Measurements from ENCODE around the gene PRR5L. TPM values are rescaled to one million over a fixed set of nuclear protein-coding genes. Genes with fewer than 3 reads are reported as not detected.

PRR5L gene
- polyA plus RNA-seq, 3 donors, result 13.2 to 19.7 (median 16.2) TPM

- DNase-seq (ENCODE audit: extremely low read depth in 1 of 11, low read depth in 9 of 11, low spot score in 4 of 11), result no peak
Measured at GRCh38 chr11:36411202-36411640, 115.1 kb downstream of the PRR5L start.

DNA sequence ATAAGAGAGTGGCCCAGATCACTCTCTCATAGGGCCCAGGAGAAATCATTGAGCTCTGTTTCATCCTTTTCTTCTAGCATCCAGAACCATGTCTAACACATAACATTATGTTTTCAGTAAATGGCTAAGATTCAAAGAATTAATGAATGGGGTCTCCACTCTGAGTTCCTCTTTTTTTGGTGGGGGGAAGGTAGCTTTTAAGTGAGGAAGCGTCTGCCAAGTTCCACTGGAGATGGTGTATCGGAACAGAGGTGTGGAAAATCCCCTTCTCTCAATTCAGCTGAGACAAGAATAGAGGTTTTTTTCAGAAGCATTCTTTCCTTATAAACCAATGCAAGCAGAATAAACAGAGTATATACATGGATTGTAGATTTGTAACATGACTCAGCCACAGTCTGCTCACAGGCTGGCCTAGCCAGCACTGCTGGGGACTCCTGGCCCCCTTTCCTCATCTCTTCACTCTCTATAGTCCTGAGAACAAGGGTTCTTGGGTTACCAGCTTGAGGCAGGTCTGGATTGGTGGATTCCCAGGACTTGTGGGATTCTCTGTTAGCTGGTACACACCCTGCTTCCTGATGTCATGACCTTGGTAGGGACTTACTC, 116.8 kb downstream of the PRR5L start:
- DNase-seq (ENCODE audit: extremely low read depth in 1 of 11, low read depth in 9 of 11, low spot score in 4 of 11), result no peak

- DNase-seq (ENCODE audit: extremely low read depth in 1 of 11, low read depth in 9 of 11, low spot score in 4 of 11), result no peak
Measured at GRCh38 chr11:36417154-36417553, 121.1 kb downstream of the PRR5L start.

GRCh38 chr11:36419791-36420424, 123.8 kb downstream of the PRR5L start:
- DNase-seq (ENCODE audit: extremely low read depth in 1 of 11, low read depth in 9 of 11, low spot score in 4 of 11), result no peak

DNA sequence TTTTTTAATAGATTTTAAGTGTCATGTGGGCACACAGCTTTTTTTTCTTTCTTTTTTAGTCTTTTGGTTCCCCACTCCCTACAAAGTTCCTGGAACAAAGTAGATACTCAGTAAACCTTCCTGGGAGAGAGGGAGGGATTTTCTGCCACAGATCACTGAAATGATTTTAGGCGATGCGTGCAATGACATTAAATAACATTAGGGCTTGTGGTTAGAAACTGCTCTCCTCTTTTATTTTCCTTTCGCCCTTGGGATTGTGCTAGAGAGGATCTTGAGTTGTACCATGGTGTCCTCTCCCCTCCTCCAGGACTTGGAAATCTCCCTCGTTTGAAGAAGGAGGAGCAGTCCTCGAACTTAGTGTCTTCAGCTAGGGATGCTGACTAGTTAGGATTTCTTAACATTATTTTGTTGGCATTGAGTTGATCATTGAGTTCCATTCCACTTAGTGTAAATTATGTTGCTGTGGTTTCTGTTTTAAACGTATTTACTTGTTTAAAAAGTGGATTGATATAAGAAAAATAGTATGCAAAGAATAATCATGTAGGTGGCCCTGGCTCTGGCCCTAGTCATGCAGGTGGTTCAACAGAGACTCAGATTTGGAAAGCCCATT, 125.6 kb downstream of the PRR5L start:
- no peak for DNase-seq (ENCODE audit: extremely low read depth in 1 of 11, low read depth in 9 of 11, low spot score in 4 of 11)

DNA sequence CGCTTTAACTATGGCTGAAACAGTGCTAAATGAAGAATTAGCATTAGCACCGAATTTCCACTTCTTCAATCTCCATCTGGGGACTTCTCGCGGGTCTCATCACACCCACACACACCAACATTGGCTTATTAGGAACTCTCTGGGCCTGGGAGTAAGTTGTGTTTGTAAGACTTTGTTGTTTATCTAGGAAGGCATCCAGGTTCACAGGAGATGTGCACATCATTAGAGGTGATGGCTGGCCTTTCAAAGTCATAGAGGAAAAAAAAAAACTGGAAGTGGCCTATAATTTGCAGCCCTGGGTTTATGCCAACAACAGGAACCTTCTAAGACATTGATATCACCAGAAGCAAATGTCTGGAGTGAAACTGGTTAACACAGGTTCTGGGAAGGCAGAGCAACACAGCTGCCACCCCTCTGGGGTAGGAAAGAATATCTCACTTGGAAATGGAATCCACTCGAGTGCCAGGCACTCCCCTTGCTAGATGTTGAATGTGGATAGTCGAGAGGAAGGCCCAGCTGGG, 129.5 kb downstream of the PRR5L start:
- no peak for DNase-seq (ENCODE audit: extremely low read depth in 1 of 11, low read depth in 9 of 11, low spot score in 4 of 11)

DNA sequence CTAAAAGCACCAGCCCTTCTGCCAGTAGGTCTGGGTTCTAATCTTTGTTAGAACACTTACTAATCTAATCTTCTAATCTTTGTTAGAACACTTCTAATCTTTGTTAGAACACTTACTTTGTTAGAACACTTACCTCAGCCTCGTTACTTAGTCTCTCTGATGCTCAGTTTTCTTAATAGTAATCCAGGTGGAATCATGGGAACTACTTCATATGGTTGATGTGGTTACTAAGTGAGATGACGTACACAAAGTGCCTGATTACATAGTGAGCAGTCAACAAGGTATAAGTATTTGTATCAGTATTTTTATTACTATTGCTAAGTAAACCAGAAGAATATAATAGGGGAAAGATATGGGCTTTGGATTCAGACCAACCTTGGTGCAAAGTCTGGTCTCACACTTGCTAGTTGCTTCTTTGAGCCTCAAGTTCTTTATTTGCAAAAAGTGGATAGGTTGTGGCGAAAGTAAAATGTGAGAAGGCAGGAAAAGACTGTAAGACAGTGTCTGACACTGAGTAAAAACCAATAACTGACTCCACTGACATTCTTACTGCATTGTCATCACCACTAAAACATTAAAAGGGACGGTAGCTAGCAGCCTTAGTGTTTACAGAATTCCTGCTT, 130.2 kb downstream of the PRR5L start:
- no peak for DNase-seq (ENCODE audit: extremely low read depth in 1 of 11, low read depth in 9 of 11, low spot score in 4 of 11)

DNA sequence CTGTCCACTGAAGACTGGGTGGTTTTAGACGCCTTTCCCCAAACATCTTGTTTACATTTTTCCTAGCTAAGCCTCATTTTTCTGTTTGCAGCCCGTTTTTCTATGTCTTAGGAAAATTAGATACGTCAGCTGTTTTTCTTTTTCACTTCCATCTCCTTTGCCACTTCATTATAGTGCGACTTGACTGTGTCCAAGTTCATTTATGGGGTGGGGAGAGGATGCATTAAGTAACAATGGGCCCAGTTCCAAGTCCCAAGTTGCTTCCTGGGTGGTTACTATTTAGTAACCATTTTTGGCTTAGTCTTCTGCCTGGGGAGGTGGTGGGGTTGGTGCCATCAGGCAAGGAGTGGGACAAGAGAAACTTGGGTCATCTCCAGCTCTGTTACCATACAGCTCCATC, 131.0 kb downstream of the PRR5L start:
- DNase-seq (ENCODE audit: extremely low read depth in 1 of 11, low read depth in 9 of 11, low spot score in 4 of 11), result no peak

DNA sequence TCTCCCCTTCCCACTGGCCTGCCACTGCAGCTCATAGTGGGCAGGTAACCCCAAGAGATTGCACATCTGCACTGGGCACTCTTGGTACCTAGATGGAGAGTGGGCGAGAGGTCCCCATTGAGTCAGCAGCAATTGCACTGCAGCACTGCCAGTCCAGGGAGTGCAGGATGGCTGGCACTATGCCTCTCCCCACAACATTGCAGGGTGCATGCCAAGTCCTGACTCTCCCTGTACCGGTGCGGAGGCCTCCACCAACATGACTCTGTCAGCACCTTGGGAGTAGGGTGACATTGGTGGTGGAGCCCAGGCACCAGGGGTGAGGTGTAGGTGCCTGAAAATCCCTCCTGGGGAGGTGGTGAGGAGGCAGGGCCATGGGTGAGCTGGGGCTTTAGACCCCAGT, 131.8 kb downstream of the PRR5L start:
- no peak for DNase-seq (ENCODE audit: extremely low read depth in 1 of 11, low read depth in 9 of 11, low spot score in 4 of 11)

DNA sequence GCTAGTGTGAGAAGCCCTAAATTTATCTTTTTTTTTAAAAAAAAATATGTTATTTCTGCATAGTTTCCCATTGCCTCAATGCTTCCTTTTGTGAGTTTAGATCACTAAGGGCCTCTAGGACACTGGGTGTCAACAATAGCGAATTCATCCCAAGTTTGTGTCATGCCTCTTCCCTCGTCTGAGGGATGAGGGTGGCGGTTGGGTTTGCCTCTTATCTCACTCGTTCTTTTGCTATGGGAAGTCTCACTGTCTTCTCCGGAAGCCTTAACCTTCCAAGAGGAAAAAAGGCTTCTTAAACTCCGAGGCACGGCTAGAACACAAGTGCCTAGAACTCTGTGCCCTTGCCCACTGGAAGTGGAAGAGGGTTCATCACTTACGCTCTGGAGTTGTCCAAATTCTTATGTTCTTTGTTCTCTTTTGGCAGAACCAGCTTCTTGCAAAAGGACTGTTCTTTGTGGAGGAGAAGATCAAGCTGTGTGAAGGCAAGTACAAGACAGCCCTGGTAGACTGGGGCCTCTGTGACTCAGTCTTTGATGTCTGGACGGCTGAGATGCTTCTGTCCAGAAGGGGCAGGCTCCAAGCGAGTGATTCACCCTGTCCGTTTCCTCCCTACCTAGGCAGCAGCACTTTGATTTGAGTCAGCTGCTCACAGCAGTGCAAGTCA, 135.5 kb downstream of the PRR5L start:
- no peak for DNase-seq (ENCODE audit: extremely low read depth in 1 of 11, low read depth in 9 of 11, low spot score in 4 of 11)

DNA sequence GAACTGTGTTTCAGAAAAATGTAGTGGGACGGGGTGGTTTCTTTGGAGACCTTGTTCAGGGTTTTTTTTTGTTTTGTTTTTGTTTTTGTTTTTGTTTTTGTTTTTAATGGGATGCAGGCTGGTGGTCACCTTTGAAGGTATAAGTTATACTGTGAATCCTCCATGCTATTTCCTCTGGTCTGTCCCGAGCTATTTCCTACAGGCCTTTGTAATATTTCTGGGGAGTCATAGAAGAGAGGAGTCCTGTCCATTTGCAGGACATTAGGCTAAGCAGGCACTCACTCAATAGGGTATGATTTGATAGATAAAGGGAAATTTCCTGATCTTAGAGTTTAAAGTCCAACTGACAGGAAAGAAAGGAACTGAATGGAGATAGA, 136.0 kb downstream of the PRR5L start:
- DNase-seq (ENCODE audit: extremely low read depth in 1 of 11, low read depth in 9 of 11, low spot score in 4 of 11), result no peak

GRCh38 chr11:36432738-36433137, 136.7 kb downstream of the PRR5L start:
- no peak for DNase-seq (ENCODE audit: extremely low read depth in 1 of 11, low read depth in 9 of 11, low spot score in 4 of 11)

DNA sequence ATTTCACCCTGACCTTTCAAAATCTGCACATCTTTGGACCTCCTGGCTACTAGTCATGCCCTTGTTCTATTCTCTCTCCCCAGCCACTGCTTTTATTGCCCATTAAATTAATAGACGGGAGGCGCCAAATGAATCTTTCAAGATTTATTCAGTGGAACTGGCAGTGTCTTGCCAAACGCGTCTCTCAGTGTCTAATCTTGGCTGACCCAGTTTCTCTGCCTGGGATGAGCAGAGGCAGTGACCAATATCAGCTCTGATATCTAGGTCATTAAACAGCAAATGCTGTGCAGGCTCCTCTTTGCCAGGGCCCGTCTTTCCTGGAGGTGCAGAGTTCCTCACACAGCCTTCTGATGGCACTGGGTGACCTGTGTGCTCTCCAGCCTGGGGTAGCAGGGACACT, 140.0 kb downstream of the PRR5L start:
- no peak for DNase-seq (ENCODE audit: extremely low read depth in 1 of 11, low read depth in 9 of 11, low spot score in 4 of 11)

- DNase-seq (ENCODE audit: extremely low read depth in 1 of 11, low read depth in 9 of 11, low spot score in 4 of 11), result no peak
Measured at GRCh38 chr11:36436589-36436988, 140.5 kb downstream of the PRR5L start.

- DNase-seq (ENCODE audit: extremely low read depth in 1 of 11, low read depth in 9 of 11, low spot score in 4 of 11), result no peak
Measured at GRCh38 chr11:36437413-36437812, 141.3 kb downstream of the PRR5L start.

DNA sequence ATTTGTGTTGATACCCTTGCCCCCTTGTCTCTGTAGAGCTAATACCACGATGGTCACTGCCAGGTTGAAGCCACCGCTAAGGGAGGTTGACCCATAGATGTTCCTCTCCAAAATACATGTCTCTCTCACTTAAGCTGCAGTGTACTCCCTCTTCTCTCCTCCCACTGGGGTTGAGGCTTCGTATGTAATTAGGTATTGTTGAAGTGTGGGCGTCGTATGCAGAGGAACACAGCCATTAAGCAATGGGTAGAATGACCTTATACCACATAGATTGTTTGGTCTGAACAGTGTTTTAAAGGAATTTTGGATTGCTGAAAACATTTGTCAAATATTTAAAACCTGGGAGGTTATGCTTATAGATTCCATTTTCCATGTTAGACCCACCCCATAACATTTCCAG, 142.0 kb downstream of the PRR5L start:
- DNase-seq (ENCODE audit: extremely low read depth in 1 of 11, low read depth in 9 of 11, low spot score in 4 of 11), result no peak

DNA sequence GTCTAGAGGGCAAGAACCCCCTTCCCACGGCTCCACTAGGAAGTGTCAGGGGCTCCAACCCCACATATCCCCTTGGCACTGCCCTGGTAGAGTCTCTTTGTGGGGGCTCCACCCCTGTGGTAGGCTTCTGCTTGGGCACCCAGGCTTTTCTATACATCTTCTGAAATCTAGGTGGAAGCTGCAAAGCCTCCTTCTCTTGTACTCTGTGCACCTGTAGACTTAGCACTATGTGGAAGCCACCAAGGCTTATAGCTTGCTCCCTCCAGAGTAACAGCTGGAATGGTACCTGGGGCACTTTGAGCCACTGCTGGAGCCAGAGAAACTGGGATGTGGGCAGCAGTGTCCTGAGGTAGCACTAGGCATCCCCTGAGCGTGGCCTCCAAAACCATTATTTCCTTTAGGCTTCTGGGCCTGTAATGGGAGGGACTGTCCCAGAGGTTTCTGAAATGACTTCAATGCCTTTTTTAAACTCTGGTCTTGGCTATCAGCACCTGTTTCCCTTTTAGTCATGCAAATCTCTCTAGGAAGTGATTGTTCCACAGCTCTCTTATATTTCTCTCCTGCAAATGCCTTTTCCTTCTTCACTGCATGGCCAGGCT, 145.6 kb downstream of the PRR5L start:
- DNase-seq (ENCODE audit: extremely low read depth in 1 of 11, low read depth in 9 of 11, low spot score in 4 of 11), result no peak

DNA sequence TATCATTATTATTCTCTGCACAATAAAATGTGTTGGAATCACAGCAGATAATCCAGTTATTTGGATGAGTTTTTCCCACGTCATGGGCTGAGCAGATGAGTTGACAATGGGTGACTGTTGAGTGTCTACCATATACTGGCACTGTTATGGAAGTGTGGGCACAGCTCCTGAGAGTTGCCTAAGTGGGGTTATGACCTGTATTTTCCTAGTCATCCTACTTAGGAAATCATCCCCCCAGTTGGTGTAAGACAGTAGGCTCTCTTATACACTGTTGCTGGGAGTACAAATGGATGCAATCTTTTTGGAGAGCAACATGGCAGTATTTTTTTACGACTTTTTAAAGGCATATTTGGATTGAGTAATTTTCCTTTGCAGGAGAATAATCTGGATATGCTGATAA, 147.6 kb downstream of the PRR5L start:
- no peak for DNase-seq (ENCODE audit: extremely low read depth in 1 of 11, low read depth in 9 of 11, low spot score in 4 of 11)

DNA sequence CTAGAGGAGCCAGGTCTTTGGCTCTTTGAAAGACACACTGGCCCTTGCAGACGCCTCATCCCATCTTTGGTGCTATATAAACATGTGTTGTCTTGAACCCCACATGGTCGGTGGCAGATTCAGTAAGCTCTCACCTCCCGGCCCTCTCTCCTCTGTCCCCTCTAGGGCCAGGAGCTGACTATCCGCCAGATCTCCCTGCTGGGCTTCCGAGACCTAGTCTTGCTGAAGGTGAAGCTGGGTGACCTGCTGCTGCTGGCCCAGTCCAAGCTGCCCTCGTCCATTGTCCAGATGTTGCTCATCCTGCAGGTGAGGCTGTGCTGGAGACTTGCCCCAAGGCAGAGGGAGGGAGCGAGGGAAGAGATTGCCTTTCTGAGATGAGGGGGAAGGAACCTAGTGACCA, 150.0 kb downstream of the PRR5L start:
- DNase-seq (ENCODE audit: extremely low read depth in 1 of 11, low read depth in 9 of 11, low spot score in 4 of 11), result no peak
